Measurements from ENCODE around the gene CXCR2. TPM values are rescaled to one million over a fixed set of nuclear protein-coding genes. Genes with fewer than 3 reads are reported as not detected.
A peak's percentile ranks its signal among the peaks of the same experiment; 100 is the strongest.

CXCR2 gene
- total RNA-seq, 1 experiment from 2014 or later, result not detected

DNA sequence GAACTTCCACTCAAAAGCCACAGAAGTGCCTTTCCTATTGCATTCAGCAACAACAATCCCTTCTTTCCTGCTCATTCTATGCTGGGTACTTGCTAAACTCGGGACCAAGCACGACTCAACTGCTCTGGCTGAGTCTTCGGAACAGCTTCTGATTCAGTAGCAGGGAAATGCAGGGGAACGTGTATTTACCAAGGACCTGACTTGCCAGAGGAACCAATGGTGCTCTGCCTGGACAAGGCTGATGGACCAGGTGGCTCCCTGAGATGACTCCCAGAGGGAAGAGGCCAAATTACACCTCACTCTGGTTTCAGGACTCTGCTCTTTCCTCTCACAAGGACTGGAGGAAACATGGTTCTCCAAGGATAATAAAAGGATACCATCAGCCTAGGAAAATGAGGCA lies 12.2 kb downstream of the CXCR2 start:
- no peaks in the 10 kb centered on the region for H3K79me2 ChIP-seq (ENCODE audit: low read length)
- H3K9me2 ChIP-seq (replicated peaks; ENCODE audit: insufficient read depth, low read length), result no peaks in the 10 kb centered on the region
- H3K27ac ChIP-seq (ENCODE audit: low read length), result no peak overlapping the region
- H4K20me1 ChIP-seq (ENCODE audit: insufficient read depth, low read depth, low read length), result no peaks in the 10 kb centered on the region
- no peaks in the 10 kb centered on the region for H3K36me3 ChIP-seq (ENCODE audit: insufficient read depth, low read length)
- peaks cover 4% of the 10 kb centered on the region; the same call in 1 of the 2 replicates for H3K27me3 ChIP-seq (ENCODE audit: low read length)
- H3K4me1 ChIP-seq (ENCODE audit: low read length), result no peaks in the 10 kb centered on the region
- no peak overlapping the region for H2AFZ ChIP-seq (ENCODE audit: low read length)
- no peak overlapping the region for H3K4me2 ChIP-seq (ENCODE audit: low read depth, low read length, poor library complexity, severe bottlenecking)
- no peak overlapping the region for H3K9ac ChIP-seq (ENCODE audit: low read length)
- no peak for DNase-seq
- no peaks in the 10 kb centered on the region for H3K9me3 ChIP-seq (ENCODE audit: low read length)
- H3K4me3 ChIP-seq (ENCODE audit: low read length), result no peak overlapping the region

DNA sequence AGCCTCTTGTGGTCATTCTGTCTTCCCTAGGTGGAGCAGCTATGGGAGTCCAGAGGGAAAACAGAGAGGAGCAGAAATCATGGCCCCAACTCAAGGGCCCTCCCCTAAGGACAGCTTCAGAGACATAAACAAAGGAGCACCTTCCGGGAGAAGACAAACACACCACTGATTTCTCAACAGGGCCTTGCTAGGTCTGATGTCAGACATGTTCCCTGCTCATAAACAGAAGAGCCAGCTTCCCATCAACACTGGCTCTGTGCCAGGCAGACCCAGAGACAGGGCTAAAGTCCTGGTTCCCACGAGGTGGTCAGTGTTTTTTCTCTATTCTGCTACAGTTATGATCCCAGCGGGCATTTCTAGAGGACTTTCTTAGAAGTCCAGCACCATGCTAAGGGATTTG lies 19.3 kb downstream of the CXCR2 start:
- peaks cover 5% of the 10 kb centered on the region for H3K4me1 ChIP-seq (ENCODE audit: low read length)
- H3K9me3 ChIP-seq (ENCODE audit: low read length), result no peaks in the 10 kb centered on the region
- no peak for DNase-seq
- H3K9ac ChIP-seq (ENCODE audit: low read length), result no peak overlapping the region
- no peak overlapping the region for H3K4me2 ChIP-seq (ENCODE audit: low read depth, low read length, poor library complexity, severe bottlenecking)
- no peaks in the 10 kb centered on the region for H3K36me3 ChIP-seq (ENCODE audit: insufficient read depth, low read length)
- H3K4me3 ChIP-seq (ENCODE audit: low read length), result no peak overlapping the region
- H2AFZ ChIP-seq (ENCODE audit: low read length), result no peak overlapping the region
- no peaks in the 10 kb centered on the region for H3K9me2 ChIP-seq (replicated peaks; ENCODE audit: insufficient read depth, low read length)
- no peaks in the 10 kb centered on the region for H3K27me3 ChIP-seq (ENCODE audit: low read length)
- H4K20me1 ChIP-seq (ENCODE audit: insufficient read depth, low read depth, low read length), result no peaks in the 10 kb centered on the region
- no peak overlapping the region for H3K27ac ChIP-seq (ENCODE audit: low read length)
- no peaks in the 10 kb centered on the region for H3K79me2 ChIP-seq (ENCODE audit: low read length)

GRCh38 chr2:218146056-218146455 lies 20.2 kb downstream of the CXCR2 start:
- peaks cover 5% of the 10 kb centered on the region for H3K4me1 ChIP-seq (ENCODE audit: low read length)
- no peaks in the 10 kb centered on the region for H3K9me3 ChIP-seq (ENCODE audit: low read length)
- no peak overlapping the region for H3K27ac ChIP-seq (ENCODE audit: low read length)
- no peaks in the 10 kb centered on the region for H3K36me3 ChIP-seq (ENCODE audit: insufficient read depth, low read length)
- H3K9me2 ChIP-seq (replicated peaks; ENCODE audit: insufficient read depth, low read length), result no peaks in the 10 kb centered on the region
- no peaks in the 10 kb centered on the region for H3K79me2 ChIP-seq (ENCODE audit: low read length)
- no peaks in the 10 kb centered on the region for H4K20me1 ChIP-seq (ENCODE audit: insufficient read depth, low read depth, low read length)
- DNase-seq, result no peak
- H2AFZ ChIP-seq (ENCODE audit: low read length), result no peak overlapping the region
- H3K4me2 ChIP-seq (ENCODE audit: low read depth, low read length, poor library complexity, severe bottlenecking), result no peak overlapping the region
- H3K4me3 ChIP-seq (ENCODE audit: low read length), result no peak overlapping the region
- no peaks in the 10 kb centered on the region for H3K27me3 ChIP-seq (ENCODE audit: low read length)
- no peak overlapping the region for H3K9ac ChIP-seq (ENCODE audit: low read length)

DNA sequence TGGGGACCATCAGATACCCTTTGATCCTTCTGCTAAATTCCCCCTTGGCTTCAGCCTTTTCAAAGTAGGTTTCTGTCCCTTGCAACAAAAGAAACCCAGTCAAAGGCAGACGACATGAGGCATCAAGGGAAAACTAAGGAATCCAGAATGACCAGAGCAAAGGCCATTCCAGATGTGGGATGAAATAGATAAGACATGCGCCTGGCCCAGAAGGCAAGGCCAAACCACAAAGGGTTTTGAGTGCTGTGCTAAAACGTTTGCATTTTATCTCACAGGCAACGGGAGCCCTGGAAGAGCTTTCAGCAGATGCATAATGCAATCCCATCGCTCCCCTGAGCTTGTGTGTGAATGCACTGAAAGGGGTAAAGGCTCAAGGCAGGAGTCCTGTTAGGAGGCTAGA lies 23.3 kb downstream of the CXCR2 start:
- H3K4me2 ChIP-seq (ENCODE audit: low read depth, low read length, poor library complexity, severe bottlenecking), result no peak overlapping the region
- no peak overlapping the region for H3K4me3 ChIP-seq (ENCODE audit: low read length)

GRCh38 chr2:218149848-218150440 lies 24.1 kb downstream of the CXCR2 start:
- peak; percentile 51 for DNase-seq
- Histone ChIP-seq H3K9ac (ENCODE audit: low read length) (no peak overlapping the region), H3K27ac (ENCODE audit: low read length) (no peak overlapping the region), H3K4me1 (ENCODE audit: low read length) (peaks cover 5% of the 10 kb centered on the region), H3K79me2 (ENCODE audit: low read length) (no peaks in the 10 kb centered on the region), H3K9me2 (replicated peaks; ENCODE audit: insufficient read depth, low read length) (no peaks in the 10 kb centered on the region), H3K4me2 (ENCODE audit: low read depth, low read length, poor library complexity, severe bottlenecking) (no peak overlapping the region), H3K36me3 (ENCODE audit: insufficient read depth, low read length) (no peaks in the 10 kb centered on the region), H2AFZ (ENCODE audit: low read length) (no peak overlapping the region), H3K9me3 (ENCODE audit: low read length) (no peaks in the 10 kb centered on the region), H3K27me3 (ENCODE audit: low read length) (no peaks in the 10 kb centered on the region), H3K4me3 (ENCODE audit: low read length) (no peak overlapping the region), H4K20me1 (ENCODE audit: insufficient read depth, low read depth, low read length) (no peaks in the 10 kb centered on the region)

More for the DNA sequence above, 23.3 kb downstream of the CXCR2 start:
- no peaks in the 10 kb centered on the region for H3K27me3 ChIP-seq (ENCODE audit: low read length)
- no peaks in the 10 kb centered on the region for H3K36me3 ChIP-seq (ENCODE audit: insufficient read depth, low read length)
- no peak overlapping the region for H3K9ac ChIP-seq (ENCODE audit: low read length)
- no peaks in the 10 kb centered on the region for H3K79me2 ChIP-seq (ENCODE audit: low read length)
- H4K20me1 ChIP-seq (ENCODE audit: insufficient read depth, low read depth, low read length), result no peaks in the 10 kb centered on the region
- H3K4me1 ChIP-seq (ENCODE audit: low read length), result peaks cover 5% of the 10 kb centered on the region
- no peaks in the 10 kb centered on the region for H3K9me3 ChIP-seq (ENCODE audit: low read length)
- no peak for DNase-seq
- H2AFZ ChIP-seq (ENCODE audit: low read length), result no peak overlapping the region
- H3K27ac ChIP-seq (ENCODE audit: low read length), result no peak overlapping the region
- no peaks in the 10 kb centered on the region for H3K9me2 ChIP-seq (replicated peaks; ENCODE audit: insufficient read depth, low read length)

DNA sequence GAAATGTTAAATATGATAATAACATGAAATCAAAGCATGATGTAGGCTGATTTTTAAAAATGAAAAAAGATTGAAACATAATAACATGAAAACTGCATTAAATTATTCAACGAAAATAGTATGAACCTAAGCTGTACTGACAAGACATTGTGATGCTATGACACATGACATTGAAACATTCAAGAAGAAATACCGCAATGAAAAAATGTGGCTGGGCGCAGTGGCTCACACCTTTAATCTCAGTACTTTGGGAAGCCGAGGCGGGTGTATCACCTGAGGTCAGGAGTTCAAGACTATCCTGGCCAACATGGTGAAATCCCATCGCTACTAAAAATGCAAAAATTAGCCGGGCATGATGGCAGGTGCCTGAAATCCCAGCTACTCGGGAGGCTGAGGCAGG lies 26.3 kb downstream of the CXCR2 start:
- Histone ChIP-seq H3K79me2 (ENCODE audit: low read length) (no peaks in the 10 kb centered on the region), H3K9me3 (ENCODE audit: low read length) (no peaks in the 10 kb centered on the region), H3K9me2 (replicated peaks; ENCODE audit: insufficient read depth, low read length) (no peaks in the 10 kb centered on the region), H3K27ac (ENCODE audit: low read length) (no peak overlapping the region), H4K20me1 (ENCODE audit: insufficient read depth, low read depth, low read length) (no peaks in the 10 kb centered on the region), H3K4me1 (ENCODE audit: low read length) (peaks cover 5% of the 10 kb centered on the region), H3K9ac (ENCODE audit: low read length) (no peak overlapping the region), H3K27me3 (ENCODE audit: low read length) (no peaks in the 10 kb centered on the region), H3K4me2 (ENCODE audit: low read depth, low read length, poor library complexity, severe bottlenecking) (no peak overlapping the region), H2AFZ (ENCODE audit: low read length) (no peak overlapping the region), H3K4me3 (ENCODE audit: low read length) (no peak overlapping the region), H3K36me3 (ENCODE audit: insufficient read depth, low read length) (no peaks in the 10 kb centered on the region)
- no peak for DNase-seq

- Histone ChIP-seq H3K4me3 (ENCODE audit: low read length) (no peak overlapping the region), H2AFZ (ENCODE audit: low read length) (no peak overlapping the region), H3K79me2 (ENCODE audit: low read length) (no peaks in the 10 kb centered on the region), H3K27ac (ENCODE audit: low read length) (no peak overlapping the region), H3K36me3 (ENCODE audit: insufficient read depth, low read length) (no peaks in the 10 kb centered on the region), H3K9me2 (replicated peaks; ENCODE audit: insufficient read depth, low read length) (no peaks in the 10 kb centered on the region), H3K27me3 (ENCODE audit: low read length) (no peaks in the 10 kb centered on the region), H3K9me3 (ENCODE audit: low read length) (no peaks in the 10 kb centered on the region), H4K20me1 (ENCODE audit: insufficient read depth, low read depth, low read length) (no peaks in the 10 kb centered on the region), H3K4me2 (ENCODE audit: low read depth, low read length, poor library complexity, severe bottlenecking) (no peak overlapping the region), H3K9ac (ENCODE audit: low read length) (no peak overlapping the region), H3K4me1 (ENCODE audit: low read length) (peaks cover 5% of the 10 kb centered on the region)
- no peak for DNase-seq
Measured at GRCh38 chr2:218152777-218153176, 26.9 kb downstream of the CXCR2 start.

DNA sequence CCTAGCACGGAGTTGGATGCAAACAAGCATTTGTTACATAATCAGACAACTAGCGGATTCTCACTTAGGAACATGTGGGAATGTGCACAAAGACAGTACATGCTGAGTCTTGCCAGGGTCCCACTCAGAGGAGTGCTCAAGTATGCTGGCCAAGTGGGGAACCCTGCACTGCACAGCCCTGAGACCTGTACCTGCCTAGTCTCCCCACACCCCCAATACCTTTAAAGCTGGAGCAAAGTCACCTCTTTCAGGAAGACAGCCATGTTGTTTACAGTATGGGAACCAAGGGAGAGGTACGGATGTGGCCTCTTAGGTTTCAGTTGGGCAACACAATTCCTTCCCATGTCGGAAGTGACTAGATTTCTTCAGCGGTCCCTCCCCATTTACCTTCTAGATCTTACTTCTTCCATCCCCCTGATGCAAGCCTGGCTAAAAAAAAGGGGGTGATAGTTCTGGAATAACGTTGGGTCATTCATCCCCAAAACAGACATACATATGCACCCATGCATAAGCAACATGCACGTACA lies 30.2 kb downstream of the CXCR2 start:
- H3K4me1 ChIP-seq (ENCODE audit: low read length), result no peaks in the 10 kb centered on the region

More for the DNA sequence above, 30.2 kb downstream of the CXCR2 start:
- Histone ChIP-seq H3K27me3 (ENCODE audit: low read length) (no peaks in the 10 kb centered on the region), H2AFZ (ENCODE audit: low read length) (no peak overlapping the region), H3K9me2 (replicated peaks; ENCODE audit: insufficient read depth, low read length) (no peaks in the 10 kb centered on the region), H3K9ac (ENCODE audit: low read length) (no peak overlapping the region), H3K4me3 (ENCODE audit: low read length) (no peak overlapping the region), H4K20me1 (ENCODE audit: insufficient read depth, low read depth, low read length) (no peaks in the 10 kb centered on the region), H3K9me3 (ENCODE audit: low read length) (no peaks in the 10 kb centered on the region), H3K27ac (ENCODE audit: low read length) (no peak overlapping the region), H3K79me2 (ENCODE audit: low read length) (no peaks in the 10 kb centered on the region), H3K4me2 (ENCODE audit: low read depth, low read length, poor library complexity, severe bottlenecking) (no peak overlapping the region), H3K36me3 (ENCODE audit: insufficient read depth, low read length) (no peaks in the 10 kb centered on the region)
- no peak for DNase-seq

Data from Karpas-422 (cell line).